HG03378 (cell line): ENCODE results near the gene WWOX.

Experiments
- ATAC-seq: cut with Tn5 transposase; IDR thresholded peaks from one replicate; pipeline ENCODE4 v1.9.1; 2021; ENCODE audit warnings: mild to moderate bottlenecking, moderate library complexity; ENCODE audit not compliant: unreplicated experiment

The WWOX gene

GRCh38 chr16:79067600-79067999 is 968.1 kb downstream of the WWOX start:
- no peak for ATAC-seq

GRCh38 chr16:79069121-79069520 is 969.7 kb downstream of the WWOX start:
- no peak for ATAC-seq

- ATAC-seq: no peak
These were observed 970.2 kb downstream of the WWOX start for GRCh38 chr16:79069633-79070032.

- ATAC-seq: no peak
These were observed 972.0 kb downstream of the WWOX start for GRCh38 chr16:79071424-79071823.

GRCh38 chr16:79072517-79072916 is 973.1 kb downstream of the WWOX start:
- no peak for ATAC-seq

- no peak for ATAC-seq
These were observed 974.1 kb downstream of the WWOX start for GRCh38 chr16:79073566-79073965.

DNA sequence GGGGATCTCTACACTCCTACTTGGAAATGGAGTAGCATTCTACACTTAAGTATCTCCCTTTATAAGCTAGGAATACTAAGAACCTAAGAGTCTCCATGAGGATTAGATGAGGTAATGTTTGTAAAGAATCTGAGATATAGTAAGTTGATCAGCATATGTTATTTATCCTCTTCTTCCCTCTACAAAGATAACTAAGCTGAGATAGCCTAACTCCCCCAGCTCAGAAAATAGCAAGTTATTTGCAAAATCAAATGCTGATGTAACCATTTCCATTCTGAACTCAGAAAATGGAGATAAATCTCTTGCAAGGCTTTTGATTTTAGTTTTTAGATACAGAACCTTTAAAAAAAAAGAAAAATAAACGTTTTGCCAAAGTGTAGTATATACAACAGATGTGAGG is 975.1 kb downstream of the WWOX start:
- ATAC-seq: no peak

DNA sequence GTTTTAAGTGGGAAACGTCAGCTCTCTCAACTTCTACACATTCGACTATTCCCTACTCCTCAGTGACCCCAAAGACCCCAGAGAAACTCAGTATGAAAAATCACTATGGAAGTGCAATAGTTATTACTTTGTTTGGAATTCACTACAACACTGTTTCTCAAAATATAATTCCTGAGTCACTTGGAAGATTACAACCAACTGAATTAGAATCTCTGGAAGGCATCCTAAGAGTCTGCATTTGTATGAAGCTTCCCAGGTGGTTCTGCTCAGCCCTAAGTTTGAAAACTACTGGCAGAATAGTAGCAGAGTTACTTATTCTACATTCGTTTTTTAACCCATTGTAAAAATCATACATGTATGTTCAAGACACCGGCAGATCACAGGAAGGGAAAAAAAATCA is 975.5 kb downstream of the WWOX start:
- ATAC-seq: no peak

GRCh38 chr16:79076047-79076767 is 976.8 kb downstream of the WWOX start:
- no peak for ATAC-seq

DNA sequence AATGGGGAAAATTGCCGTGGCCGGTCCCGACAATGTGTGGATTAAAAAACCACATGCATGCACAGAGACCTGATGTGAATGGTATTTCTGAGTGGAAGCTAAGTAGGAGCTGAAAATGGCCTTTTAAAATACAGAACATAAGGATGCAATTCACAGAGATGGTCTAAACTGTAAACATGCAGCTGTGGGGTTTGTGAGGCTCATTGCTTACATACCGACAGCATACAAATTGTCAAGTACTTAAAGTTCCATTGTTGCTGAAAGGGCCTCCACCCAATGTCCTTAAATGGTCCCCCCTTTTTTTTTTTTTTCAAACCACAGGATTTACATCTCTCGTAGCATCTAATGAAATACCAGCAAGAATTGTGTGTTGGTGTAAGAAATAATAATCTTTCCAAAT is 977.9 kb downstream of the WWOX start:
- no peak for ATAC-seq

- no peak for ATAC-seq
These were observed 980.4 kb downstream of the WWOX start for GRCh38 chr16:79079656-79080420.

DNA sequence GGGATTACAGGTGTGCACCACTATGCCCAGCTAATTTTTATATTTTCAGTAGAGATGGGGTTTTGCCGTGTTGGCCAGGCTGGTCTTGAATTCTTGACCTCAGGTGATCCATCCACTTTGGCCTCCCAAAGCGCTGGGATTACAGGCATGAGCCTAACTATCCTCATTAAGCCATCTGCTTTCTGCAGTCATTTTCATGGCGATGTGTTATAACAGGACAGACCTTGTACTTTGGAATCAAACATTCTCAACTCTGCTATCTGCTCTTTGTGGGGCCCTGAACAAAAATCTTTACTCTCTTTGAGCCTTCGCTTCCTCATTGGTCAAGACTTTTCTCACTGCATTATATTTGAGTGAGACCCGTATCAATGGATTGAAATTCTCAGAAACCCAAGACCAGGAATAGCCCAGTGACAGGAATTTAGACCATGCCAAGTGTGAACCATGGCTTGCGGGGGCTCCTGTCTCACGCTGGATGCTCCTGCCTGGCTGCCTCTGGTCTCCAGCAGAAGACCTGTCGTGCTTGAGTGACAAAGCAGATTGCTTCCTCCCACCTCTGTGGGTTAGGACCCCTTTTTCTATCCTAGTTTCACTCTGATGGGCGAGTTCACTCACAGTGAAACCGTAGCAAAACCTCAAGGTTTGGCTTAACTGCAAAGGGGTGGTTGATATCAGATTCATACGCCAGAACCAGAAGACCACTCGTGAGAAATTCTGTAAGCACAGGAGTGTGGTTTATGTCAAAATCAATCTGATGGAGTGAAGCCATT is 982.0 kb downstream of the WWOX start:
- ATAC-seq: no peak

DNA sequence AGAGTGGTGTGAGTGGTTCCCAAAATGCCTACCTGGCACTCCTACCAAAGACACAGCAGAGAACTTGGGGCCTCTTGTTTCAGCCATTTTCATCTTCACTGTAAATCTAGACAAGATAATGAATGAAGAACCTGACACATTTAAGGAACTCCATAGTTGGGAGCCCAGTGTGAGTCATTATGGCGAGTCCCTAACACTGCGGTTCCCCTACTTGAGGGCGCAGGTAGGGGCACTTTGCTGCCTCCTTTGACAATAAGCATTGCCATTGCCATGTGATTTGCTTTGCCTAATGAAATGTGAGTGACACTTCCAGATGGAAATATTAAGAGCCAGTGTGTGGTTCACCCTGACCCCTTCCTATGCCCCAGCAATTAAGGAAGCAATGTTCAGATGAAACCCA is 983.5 kb downstream of the WWOX start:
- ATAC-seq: no peak

- ATAC-seq: no peak
These were observed 984.2 kb downstream of the WWOX start for GRCh38 chr16:79083508-79084299.

- no peak for ATAC-seq
These were observed 989.5 kb downstream of the WWOX start for GRCh38 chr16:79088971-79089370.

- ATAC-seq: peak; percentile 67
These were observed 990.4 kb downstream of the WWOX start for GRCh38 chr16:79089735-79090284.

- no peak for ATAC-seq
These were observed 991.5 kb downstream of the WWOX start for GRCh38 chr16:79090966-79091365.

DNA sequence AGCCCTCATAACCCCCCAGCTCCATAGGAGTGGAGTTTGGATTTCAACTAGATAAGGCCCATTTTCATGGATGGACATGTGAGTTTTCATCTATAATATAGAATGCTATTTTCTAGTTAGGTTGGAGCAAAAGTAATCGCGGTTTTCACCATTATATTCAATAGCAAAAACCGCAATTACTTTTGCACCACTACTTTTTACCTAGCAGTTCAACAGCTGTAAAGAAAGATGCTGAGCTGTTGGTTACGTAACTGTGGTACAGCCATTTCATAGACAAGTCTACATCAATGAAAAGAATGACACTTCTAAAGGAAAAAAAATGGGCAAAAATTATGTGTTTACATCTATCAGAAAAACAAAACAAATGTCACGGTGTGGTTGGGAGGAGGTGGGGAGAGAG is 993.4 kb downstream of the WWOX start:
- ATAC-seq: no peak

DNA sequence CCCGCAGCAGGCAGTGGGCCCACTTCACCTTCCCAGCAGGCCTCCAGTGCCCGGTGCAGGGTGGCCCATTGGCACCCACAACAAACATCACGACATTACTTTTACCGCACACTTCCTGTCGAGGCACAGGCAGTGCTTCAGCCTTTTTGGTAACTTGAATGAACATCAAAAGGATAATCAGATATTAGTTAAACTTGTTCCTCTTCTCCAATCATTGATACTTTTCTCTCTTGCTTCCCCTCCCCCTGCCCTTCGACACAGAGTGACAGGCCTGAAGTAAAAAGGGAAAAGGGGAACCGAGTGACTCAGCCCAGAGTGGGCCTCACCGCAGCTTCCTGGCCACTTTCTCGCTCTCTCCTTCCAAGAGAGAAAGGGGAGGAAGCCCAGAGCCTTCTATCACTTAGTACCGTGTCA is 994.1 kb downstream of the WWOX start:
- ATAC-seq: peak; percentile 66

GRCh38 chr16:79096246-79096645 is 996.8 kb downstream of the WWOX start:
- ATAC-seq: no peak

- ATAC-seq: no peak
These were observed 997.7 kb downstream of the WWOX start for GRCh38 chr16:79097166-79097565.
